ENCODE data around the gene CPA1. TPM values are rescaled to one million over a fixed set of nuclear protein-coding genes. Genes with fewer than 3 reads are reported as not detected.

CPA1 gene
- total RNA-seq (10 to 100 TPM in 3 of 5 donors, not detected in 2; 15.8 to 22.5 (median 16.0) TPM), total RNA-seq (0 to 0.07 (median 0) reads per million in 29 experiments)
- total RNA-seq (2013), result not detected

GRCh38 chr7:130379921-130380860 is at the start of gene CPA1:
CPA1 (plus strand) TSS chr7:130380494; CDS start chr7:130380521, 27 bp downstream.
- no peak within 1 kb of the TSS for H3K4me3 ChIP-seq (ENCODE audit: control insufficient read depth in 1 of 2, extremely low read depth in 1 of 2, low read length in 1 of 2)
- no peak within 1 kb of the TSS for H3K27ac ChIP-seq (ENCODE audit: low read length)
- H3K4me1 Mint-ChIP-seq, result no peaks in the 10 kb centered on the region
- no peaks in the 10 kb centered on the region for H3K4me1 ChIP-seq (ENCODE audit: control insufficient read depth in 1 of 2, extremely low read depth in 1 of 2, insufficient read depth in 2 of 2, low read length in 2 of 2)
- POLR2A ChIA-PET, result no interaction called here
- no peaks in the 10 kb centered on the region for H3K36me3 ChIP-seq (ENCODE audit: control insufficient read depth in 2 of 2, extremely low read depth in 1 of 2, insufficient read depth in 1 of 2, low read length in 1 of 2)
- peaks cover 0 to 8% (median 7%) of the 10 kb centered on the region in 3 donors for H3K9me3 Mint-ChIP-seq
- CTCF ChIA-PET, result no interaction called here
- peaks cover 3% of the 10 kb centered on the region for H3K36me3 Mint-ChIP-seq
- WGBS (ENCODE audit: insufficient coverage), result 89% methylated on average over 15 of the region's 20 CpGs
- H3K9me3 ChIP-seq, result no peaks in the 10 kb centered on the region
- ATAC-seq (replicated peaks in 1 of 4), result no peak
- DNase-seq, result no peak
- H3K4me3 Mint-ChIP-seq, result no peak within 1 kb of the TSS
- no peak within 1 kb of the TSS for H3K27ac Mint-ChIP-seq
- no peaks in the 10 kb centered on the region for H3K27me3 Mint-ChIP-seq
- peaks cover 0 to 19% of the 10 kb centered on the region in 2 experiments for H3K27me3 ChIP-seq (replicated peaks in 1 of 2; ENCODE audit: control insufficient read depth in 2 of 2, extremely low read depth in 1 of 2, insufficient read depth in 2 of 2, low read length in 1 of 2)

DNA sequence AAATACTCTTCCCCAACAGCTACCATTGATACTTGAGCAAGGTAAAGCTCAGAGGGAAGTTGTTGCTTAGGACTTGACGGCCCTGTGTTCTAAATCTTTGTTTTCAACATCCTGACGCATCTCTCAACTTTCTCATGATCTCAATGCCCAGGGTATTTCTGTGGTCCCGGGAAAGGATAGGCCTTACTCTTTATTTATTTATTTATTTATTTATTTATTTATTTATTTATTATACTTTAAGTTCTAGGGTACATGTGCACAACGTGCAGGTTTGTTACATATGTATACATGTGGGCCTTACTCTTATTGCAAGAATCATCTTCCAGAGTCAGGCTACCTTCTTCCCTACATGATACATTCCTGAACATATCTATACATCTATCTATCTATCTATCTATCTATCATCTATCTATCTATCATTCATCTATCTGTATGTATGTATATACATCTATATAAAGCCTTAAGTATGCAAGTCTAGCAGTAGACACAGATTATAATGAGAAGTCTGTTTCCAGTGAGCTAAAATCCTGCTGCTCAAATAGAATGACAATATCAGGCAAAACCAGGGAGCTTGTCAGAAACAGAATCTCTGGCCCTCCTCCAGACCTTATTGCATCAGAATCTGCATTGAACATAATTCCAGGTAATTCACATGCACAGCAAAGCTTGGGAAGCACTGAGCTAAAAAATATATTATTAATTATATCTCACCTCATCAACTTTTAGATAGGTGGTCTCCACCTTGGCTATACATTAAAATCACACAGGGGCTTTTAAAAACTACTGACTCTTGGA is 47.8 kb upstream of the CPA1 start:
- no peak for ATAC-seq (replicated peaks in 1 of 4)
- no peaks in the 10 kb centered on the region for H3K9me3 Mint-ChIP-seq
- POLR2A ChIA-PET, result no interaction called here

GRCh38 chr7:130333832-130334231 is 46.5 kb upstream of the CPA1 start:
- no CpG with 5 or more reads among the region's 2 CpGs for WGBS (ENCODE audit: insufficient coverage)
- Histone ChIP-seq H3K9me3 (no peaks in the 10 kb centered on the region), H3K36me3 (ENCODE audit: control insufficient read depth in 2 of 2, extremely low read depth in 1 of 2, insufficient read depth in 1 of 2, low read length in 1 of 2) (no peaks in the 10 kb centered on the region), H3K4me1 (ENCODE audit: control insufficient read depth in 1 of 2, extremely low read depth in 1 of 2, insufficient read depth in 2 of 2, low read length in 2 of 2) (no peaks in the 10 kb centered on the region), H3K27me3 (replicated peaks in 1 of 2; ENCODE audit: control insufficient read depth in 2 of 2, extremely low read depth in 1 of 2, insufficient read depth in 2 of 2, low read length in 1 of 2) (no peaks in the 10 kb centered on the region), H3K4me3 (ENCODE audit: control insufficient read depth in 1 of 2, extremely low read depth in 1 of 2, low read length in 1 of 2) (no peak overlapping the region), H3K27ac (ENCODE audit: low read length) (no peak overlapping the region)
- DNase-seq (no peak), ATAC-seq (replicated peaks in 1 of 4) (no peak)
- Mint-ChIP-seq H3K4me3 (no peak overlapping the region), H3K27me3 (no peaks in the 10 kb centered on the region), H3K9me3 (no peaks in the 10 kb centered on the region), H3K27ac (no peak overlapping the region), H3K36me3 (no peaks in the 10 kb centered on the region), H3K4me1 (no peaks in the 10 kb centered on the region)
- POLR2A ChIA-PET, result no interaction called here
- CTCF ChIA-PET, result no interaction called here

More for the DNA sequence above, 47.8 kb upstream of the CPA1 start:
- Mint-ChIP-seq H3K4me3 (no peak overlapping the region), H3K27me3 (no peaks in the 10 kb centered on the region), H3K36me3 (no peaks in the 10 kb centered on the region), H3K4me1 (no peaks in the 10 kb centered on the region), H3K27ac (no peak overlapping the region)
- CTCF ChIA-PET, result no interaction called here
- DNase-seq, result no peak
- WGBS (ENCODE audit: insufficient coverage), result no CpG with 5 or more reads among the region's 4 CpGs
- H3K27ac ChIP-seq (ENCODE audit: low read length), result no peak overlapping the region
- no peaks in the 10 kb centered on the region for H3K9me3 ChIP-seq
- no peaks in the 10 kb centered on the region for H3K36me3 ChIP-seq (ENCODE audit: control insufficient read depth in 2 of 2, extremely low read depth in 1 of 2, insufficient read depth in 1 of 2, low read length in 1 of 2)
- no peak overlapping the region for H3K4me3 ChIP-seq (ENCODE audit: control insufficient read depth in 1 of 2, extremely low read depth in 1 of 2, low read length in 1 of 2)
- no peaks in the 10 kb centered on the region for H3K4me1 ChIP-seq (ENCODE audit: control insufficient read depth in 1 of 2, extremely low read depth in 1 of 2, insufficient read depth in 2 of 2, low read length in 2 of 2)
- no peaks in the 10 kb centered on the region for H3K27me3 ChIP-seq (replicated peaks in 1 of 2; ENCODE audit: control insufficient read depth in 2 of 2, extremely low read depth in 1 of 2, insufficient read depth in 2 of 2, low read length in 1 of 2)

GRCh38 chr7:130334274-130334673 is 46.0 kb upstream of the CPA1 start:
- Mint-ChIP-seq H3K4me1 (no peaks in the 10 kb centered on the region), H3K36me3 (no peaks in the 10 kb centered on the region), H3K4me3 (no peak overlapping the region), H3K27ac (no peak overlapping the region), H3K27me3 (no peaks in the 10 kb centered on the region), H3K9me3 (no peaks in the 10 kb centered on the region)
- no peak overlapping the region for H3K4me3 ChIP-seq (ENCODE audit: control insufficient read depth in 1 of 2, extremely low read depth in 1 of 2, low read length in 1 of 2)
- ChIA-PET POLR2A (interaction anchor here in 1 of 2 donors (0.5 kb wide), 1 partner anchor 941 kb away, joined by 6 read pairs; no protein-coding TSS in a partner anchor), CTCF (no interaction called here)
- H3K27me3 ChIP-seq (replicated peaks in 1 of 2; ENCODE audit: control insufficient read depth in 2 of 2, extremely low read depth in 1 of 2, insufficient read depth in 2 of 2, low read length in 1 of 2), result no peaks in the 10 kb centered on the region
- H3K36me3 ChIP-seq (ENCODE audit: control insufficient read depth in 2 of 2, extremely low read depth in 1 of 2, insufficient read depth in 1 of 2, low read length in 1 of 2), result no peaks in the 10 kb centered on the region
- no peaks in the 10 kb centered on the region for H3K9me3 ChIP-seq
- WGBS (ENCODE audit: insufficient coverage), result 73% methylated on average over 3 of the region's 6 CpGs
- DNase-seq, result no peak
- ATAC-seq (replicated peaks in 1 of 4), result no peak
- H3K4me1 ChIP-seq (ENCODE audit: control insufficient read depth in 1 of 2, extremely low read depth in 1 of 2, insufficient read depth in 2 of 2, low read length in 2 of 2), result no peaks in the 10 kb centered on the region
- no peak overlapping the region for H3K27ac ChIP-seq (ENCODE audit: low read length)

- Mint-ChIP-seq H3K27me3 (no peaks in the 10 kb centered on the region), H3K4me1 (no peaks in the 10 kb centered on the region), H3K4me3 (no peak overlapping the region), H3K27ac (no peak overlapping the region), H3K9me3 (peaks cover 0 to 5% (median 0%) of the 10 kb centered on the region in 3 donors), H3K36me3 (no peaks in the 10 kb centered on the region)
- no peak overlapping the region for H3K27ac ChIP-seq (ENCODE audit: low read length)
- H3K27me3 ChIP-seq (replicated peaks in 1 of 2; ENCODE audit: control insufficient read depth in 2 of 2, extremely low read depth in 1 of 2, insufficient read depth in 2 of 2, low read length in 1 of 2), result no peaks in the 10 kb centered on the region
- DNase-seq (no peak), ATAC-seq (replicated peaks in 1 of 4) (no peak)
- H3K9me3 ChIP-seq, result no peaks in the 10 kb centered on the region
- CTCF ChIA-PET, result no interaction called here
- POLR2A ChIA-PET, result no interaction called here
- no peaks in the 10 kb centered on the region for H3K36me3 ChIP-seq (ENCODE audit: control insufficient read depth in 2 of 2, extremely low read depth in 1 of 2, insufficient read depth in 1 of 2, low read length in 1 of 2)
- H3K4me1 ChIP-seq (ENCODE audit: control insufficient read depth in 1 of 2, extremely low read depth in 1 of 2, insufficient read depth in 2 of 2, low read length in 2 of 2), result no peaks in the 10 kb centered on the region
- WGBS (ENCODE audit: insufficient coverage), result 88% methylated on average over 4 of the region's 6 CpGs
- no peak overlapping the region for H3K4me3 ChIP-seq (ENCODE audit: control insufficient read depth in 1 of 2, extremely low read depth in 1 of 2, low read length in 1 of 2)
Measured at GRCh38 chr7:130337410-130337971, 42.8 kb upstream of the CPA1 start.

DNA sequence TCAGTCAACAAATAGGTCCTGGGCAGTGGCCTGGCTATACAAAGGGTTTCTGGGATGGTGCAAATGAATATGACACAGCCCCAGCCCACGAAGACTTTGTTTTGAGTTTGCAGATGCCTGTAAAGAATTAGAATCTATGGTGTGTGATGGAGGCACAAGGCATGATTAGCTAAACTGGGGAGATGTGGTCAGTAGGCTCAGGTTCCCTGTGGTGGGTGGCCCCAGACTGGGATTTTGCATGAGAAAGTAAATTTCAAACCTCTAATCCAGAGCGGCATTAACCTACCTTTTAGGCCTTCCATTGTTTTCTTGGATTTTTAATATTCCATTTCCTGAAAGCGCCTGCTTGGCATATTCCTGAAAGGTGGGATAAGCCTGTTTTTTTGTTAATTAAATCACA is 42.1 kb upstream of the CPA1 start:
- H3K27ac ChIP-seq (ENCODE audit: low read length), result no peak overlapping the region
- H3K36me3 Mint-ChIP-seq, result no peaks in the 10 kb centered on the region
- H3K27ac Mint-ChIP-seq, result no peak overlapping the region
- no peaks in the 10 kb centered on the region for H3K4me1 ChIP-seq (ENCODE audit: control insufficient read depth in 1 of 2, extremely low read depth in 1 of 2, insufficient read depth in 2 of 2, low read length in 2 of 2)
- no peak for DNase-seq
- no peaks in the 10 kb centered on the region for H3K27me3 ChIP-seq (replicated peaks in 1 of 2; ENCODE audit: control insufficient read depth in 2 of 2, extremely low read depth in 1 of 2, insufficient read depth in 2 of 2, low read length in 1 of 2)
- no peak for ATAC-seq (replicated peaks in 1 of 4)
- CTCF ChIA-PET, result no interaction called here
- no peaks in the 10 kb centered on the region for H3K4me1 Mint-ChIP-seq
- H3K4me3 Mint-ChIP-seq, result no peak overlapping the region
- POLR2A ChIA-PET, result no interaction called here
- H3K4me3 ChIP-seq (ENCODE audit: control insufficient read depth in 1 of 2, extremely low read depth in 1 of 2, low read length in 1 of 2), result no peak overlapping the region
- no peaks in the 10 kb centered on the region for H3K27me3 Mint-ChIP-seq
- WGBS (ENCODE audit: insufficient coverage), result 86% methylated on average over 1 of the region's 3 CpGs
- no peaks in the 10 kb centered on the region for H3K9me3 ChIP-seq
- no peaks in the 10 kb centered on the region for H3K36me3 ChIP-seq (ENCODE audit: control insufficient read depth in 2 of 2, extremely low read depth in 1 of 2, insufficient read depth in 1 of 2, low read length in 1 of 2)
- H3K9me3 Mint-ChIP-seq, result peaks cover 0 to 5% (median 0%) of the 10 kb centered on the region in 3 donors

All from T-cell (primary cell).